PC-3 (cell line): ENCODE measurements around the gene SYT6. TPM values are rescaled to one million over a fixed set of nuclear protein-coding genes. Genes with fewer than 3 reads are reported as not detected.

ENCODE experiments used
- ATAC-seq: fragments of 200-7000 bp; cut with Tn5 transposase; 2 replicates; pipeline ENCODE4 v1.9.1; 2020; ENCODE audit warnings: mild to moderate bottlenecking, moderate library complexity
- BruUV-seq: library from RNA; stranded (reverse); fragments of 400-500 nt; replicated peaks from 2 replicates; lab custom pipeline; 2021; lab: Mats Ljungman, UMichigan
- CTCF ChIA-PET: fragments of 300-600 bp; sonication (Branson Sonifier 250); formaldehyde crosslinking; loops from one replicate; lab custom pipeline; 2022; ENCODE audit warnings: antibody characterized with exemption; lab: Charles Lee
- POLR2A ChIA-PET: fragments of 300-600 bp; sonication (Branson Sonifier 250); formaldehyde crosslinking; loops from one replicate; lab custom pipeline; 2022; ENCODE audit warnings: antibody characterized with exemption; ENCODE audit not compliant: unreplicated experiment; lab: Charles Lee
- DNase-seq: peaks from one replicate; pipeline ENCODE4 v3.0.0-alpha.2; 2015
- H2AFZ ChIP-seq: fragments of 300-600 bp; sonication (generic); 2 replicates; pipeline ENCODE4 v1.6.0; 2016; ENCODE audit warnings: antibody characterized with exemption, low read length
- H3F3A ChIP-seq: fragments of 300-600 bp; sonication (generic); one replicate; pipeline ENCODE4 v1.6.0; 2017; ENCODE audit warnings: antibody characterized with exemption, low read length, control low read depth, mild to moderate bottlenecking; ENCODE audit not compliant: unreplicated experiment
- H3K27ac ChIP-seq: fragments of 300-600 bp; sonication (generic); 2 replicates; pipeline ENCODE4 v1.5.1; 2016; ENCODE audit warnings: mild to moderate bottlenecking, low read length
- H3K27me3 ChIP-seq: fragments of 300-600 bp; sonication (generic); 2 replicates; pipeline ENCODE4 v1.6.1; 2016; ENCODE audit warnings: low read length, mixed read lengths
- H3K36me3 ChIP-seq: fragments of 300-600 bp; sonication (generic); 2 replicates; pipeline ENCODE4 v1.6.1; 2016; ENCODE audit warnings: low read depth, mixed run types, low read length, mixed read lengths
- H3K4me1 ChIP-seq: fragments of 300-600 bp; sonication (generic); 2 replicates; pipeline ENCODE4 v1.5.1; 2016; ENCODE audit warnings: low read length; ENCODE audit not compliant: insufficient read depth
- H3K4me2 ChIP-seq: fragments of 300-600 bp; sonication (generic); 2 replicates; pipeline ENCODE4 v1.6.0; 2016; ENCODE audit warnings: low read length
- H3K4me3 ChIP-seq: fragments of 300-600 bp; sonication (generic); 2 replicates; pipeline ENCODE4 v1.5.1; 2016; ENCODE audit warnings: mild to moderate bottlenecking, low read length, mixed read lengths
- H3K79me2 ChIP-seq: fragments of 300-600 bp; sonication (generic); 2 replicates; pipeline ENCODE4 v1.6.1; 2017; ENCODE audit warnings: low read length, mixed read lengths
- H3K9ac ChIP-seq: fragments of 300-600 bp; sonication (generic); 2 replicates; pipeline ENCODE4 v1.6.0; 2016; ENCODE audit warnings: mild to moderate bottlenecking, low read length
- H3K9me2 ChIP-seq: fragments of 300-600 bp; sonication (generic); replicated peaks from 2 replicates; pipeline ENCODE4 v1.6.1; 2016; ENCODE audit warnings: mixed run types, low read length, mixed read lengths
- H3K9me3 ChIP-seq: fragments of 300-600 bp; sonication (generic); 2 replicates; pipeline ENCODE4 v1.6.1; 2016; ENCODE audit warnings: low read length, mixed read lengths
- H4K20me1 ChIP-seq: fragments of 300-600 bp; sonication (generic); 2 replicates; pipeline ENCODE4 v1.6.1; 2016; ENCODE audit warnings: low read length, mixed read lengths
- EZH2 ChIP-seq: fragments of 300-600 bp; sonication (generic); IDR thresholded peaks from one replicate; pipeline ENCODE4 v1.6.1; 2017; ENCODE audit warnings: antibody characterized with exemption, mild to moderate bottlenecking, low read length; ENCODE audit not compliant: unreplicated experiment
- EZH2phosphoT487 ChIP-seq: fragments of 300-600 bp; sonication (generic); IDR thresholded peaks from 2 replicates; pipeline ENCODE4 v1.6.1; 2018; ENCODE audit warnings: mild to moderate bottlenecking, antibody characterized with exemption, low read length, borderline replicate concordance
- intact Hi-C: fragments of 100-400 bp; cut with micrococcal nuclease; formaldehyde crosslinking; loops from 2 replicates; pipeline ENCODE4 v1.9.0; 2023
- total RNA-seq: library from RNA; depleted of rRNA; stranded (reverse); fragments of >200 nt; gene quantifications from 2 replicates; pipeline ENCODE4 v1.2.3, GENCODE V29; 2014
- TF ChIP-seq, protein P1 (sequence below): fragments of 300-600 bp; sonication (generic); conservative IDR thresholded peaks from 2 replicates; pipeline ENCODE4 v1.5.1; 2017; ENCODE audit warnings: antibody characterized with exemption, low read depth, mild to moderate bottlenecking, low read length

Gene SYT6
- total RNA-seq, 1 experiment from 2014 or later, result not detected

DNA sequence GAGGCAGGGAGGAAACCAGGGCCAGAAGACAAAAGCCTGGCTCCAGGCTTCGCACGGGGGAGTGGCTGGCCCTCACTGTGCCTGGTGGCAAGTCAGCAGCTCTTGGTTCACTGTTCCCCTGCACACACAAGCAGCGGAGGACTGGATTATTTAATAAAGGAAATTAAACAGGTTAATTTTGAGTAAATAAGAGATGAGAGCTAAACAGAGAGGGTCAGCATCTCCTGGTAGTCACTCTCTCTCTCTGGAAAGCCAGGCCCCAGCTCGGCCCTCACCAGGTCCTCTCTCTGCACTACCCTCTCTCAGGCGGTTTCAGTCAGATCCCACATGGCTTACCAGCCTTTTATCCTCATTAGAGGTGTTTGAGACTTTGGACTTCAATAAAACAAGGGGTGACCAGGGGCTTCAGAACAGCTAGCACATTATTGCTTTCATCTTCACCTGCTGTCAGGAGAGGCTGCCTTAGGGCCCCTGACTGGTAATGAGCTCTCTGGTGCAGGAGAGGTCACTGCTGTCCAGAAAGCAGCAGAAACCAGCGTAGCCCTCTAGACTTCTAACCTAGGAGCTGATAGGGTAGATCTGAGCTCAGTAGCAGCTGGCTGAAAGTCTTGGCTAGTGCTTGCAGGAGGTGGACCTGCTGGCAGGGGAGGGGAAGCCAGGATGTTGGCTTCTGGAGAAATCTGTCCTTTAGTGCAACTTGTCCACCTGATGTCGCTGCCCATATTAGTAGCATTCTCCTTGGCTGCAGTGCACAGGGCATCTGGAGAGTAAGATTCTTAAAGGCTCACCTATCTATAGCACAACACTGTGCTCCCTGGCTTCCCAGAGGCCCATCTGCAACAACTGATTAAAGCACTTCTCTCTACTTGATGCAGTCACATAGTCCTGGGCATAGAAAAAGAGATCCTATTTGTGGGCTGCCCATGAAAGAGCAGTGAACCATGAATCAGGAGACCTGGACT is 45.9 kb downstream of the SYT6 start:
- CTCF ChIA-PET, result interaction anchor here (0.6 to 1.1 kb wide), 2 partner anchors 74 to 175 kb away, joined by 3 read pairs; no protein-coding TSS in a partner anchor
- H3K4me3 ChIP-seq, result no peak overlapping the region
- TF ChIP-seq, protein P1, sequence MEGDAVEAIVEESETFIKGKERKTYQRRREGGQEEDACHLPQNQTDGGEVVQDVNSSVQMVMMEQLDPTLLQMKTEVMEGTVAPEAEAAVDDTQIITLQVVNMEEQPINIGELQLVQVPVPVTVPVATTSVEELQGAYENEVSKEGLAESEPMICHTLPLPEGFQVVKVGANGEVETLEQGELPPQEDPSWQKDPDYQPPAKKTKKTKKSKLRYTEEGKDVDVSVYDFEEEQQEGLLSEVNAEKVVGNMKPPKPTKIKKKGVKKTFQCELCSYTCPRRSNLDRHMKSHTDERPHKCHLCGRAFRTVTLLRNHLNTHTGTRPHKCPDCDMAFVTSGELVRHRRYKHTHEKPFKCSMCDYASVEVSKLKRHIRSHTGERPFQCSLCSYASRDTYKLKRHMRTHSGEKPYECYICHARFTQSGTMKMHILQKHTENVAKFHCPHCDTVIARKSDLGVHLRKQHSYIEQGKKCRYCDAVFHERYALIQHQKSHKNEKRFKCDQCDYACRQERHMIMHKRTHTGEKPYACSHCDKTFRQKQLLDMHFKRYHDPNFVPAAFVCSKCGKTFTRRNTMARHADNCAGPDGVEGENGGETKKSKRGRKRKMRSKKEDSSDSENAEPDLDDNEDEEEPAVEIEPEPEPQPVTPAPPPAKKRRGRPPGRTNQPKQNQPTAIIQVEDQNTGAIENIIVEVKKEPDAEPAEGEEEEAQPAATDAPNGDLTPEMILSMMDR, result 0 out of 2 replicates have a peak, but pooled peaks have one; percentile 10
- no peak for TF ChIP-seq EZH2phosphoT487
- no peak for TF ChIP-seq EZH2
- H3K9me3 ChIP-seq, result no peaks in the 10 kb centered on the region
- H3K27ac ChIP-seq, result no peak overlapping the region
- H3K9ac ChIP-seq, result no peak overlapping the region
- no peaks in the 10 kb centered on the region for H3K9me2 ChIP-seq
- POLR2A ChIA-PET, result no interaction called here
- no peak overlapping the region for H3K4me2 ChIP-seq
- H3K36me3 ChIP-seq, result no peaks in the 10 kb centered on the region
- intact Hi-C loops, result no loop called here
- DNase-seq (no peak), ATAC-seq (peak; percentile 15; the same call in 1 of the 2 replicates)
- no peaks in the 10 kb centered on the region; the same call in 1 of the 2 replicates for H3K4me1 ChIP-seq
- H4K20me1 ChIP-seq, result no peaks in the 10 kb centered on the region
- no peak overlapping the region for H2AFZ ChIP-seq
- H3K27me3 ChIP-seq, result no peaks in the 10 kb centered on the region
- no peaks in the 10 kb centered on the region for H3K79me2 ChIP-seq
- BruUV-seq, result no TSS peak
- H3F3A ChIP-seq, result no peaks in the 10 kb centered on the region

DNA sequence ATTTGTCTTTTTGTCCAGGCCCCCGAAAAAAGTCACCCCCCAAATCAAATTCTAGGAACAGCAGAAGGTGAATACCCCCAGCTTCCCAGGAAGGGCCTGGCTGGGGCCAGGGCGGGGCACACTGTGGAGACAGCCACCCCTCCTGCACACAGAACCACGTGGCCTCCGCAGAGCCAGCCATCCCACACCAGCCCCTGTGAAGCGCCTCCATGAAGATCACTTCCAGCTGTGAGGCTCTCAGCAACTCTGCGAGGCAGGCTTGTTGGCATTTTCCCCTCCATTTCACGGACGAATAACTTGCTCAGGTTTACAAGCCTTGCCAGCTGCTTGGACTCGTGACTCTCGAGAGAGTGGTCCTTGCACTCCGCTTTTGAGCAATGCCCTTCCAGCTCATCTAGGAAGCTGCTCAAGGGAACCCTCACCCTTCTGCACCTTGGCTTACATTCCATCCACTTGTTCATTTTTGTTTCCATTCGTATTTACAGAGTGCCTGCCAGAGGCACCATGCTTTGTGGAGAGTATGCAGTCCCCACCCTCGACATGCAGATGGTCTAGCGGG is 48.2 kb downstream of the SYT6 start:
- DNase-seq (no peak), ATAC-seq (no peak)
- H3K9me2 ChIP-seq, result no peaks in the 10 kb centered on the region
- CTCF ChIA-PET, result interaction anchor here (0.7 kb wide), 1 partner anchor 109 kb away, joined by 8 read pairs; no protein-coding TSS in a partner anchor
- no peak overlapping the region for H3K9ac ChIP-seq
- intact Hi-C loops, result no loop called here
- H4K20me1 ChIP-seq, result no peaks in the 10 kb centered on the region
- POLR2A ChIA-PET, result no interaction called here
- H3K4me2 ChIP-seq, result no peak overlapping the region
- H3K79me2 ChIP-seq, result no peaks in the 10 kb centered on the region
- TF ChIP-seq EZH2phosphoT487 (no peak), EZH2 (no peak)
- TF ChIP-seq, protein P1, result no peak
- H3K27me3 ChIP-seq, result no peaks in the 10 kb centered on the region
- no peaks in the 10 kb centered on the region for H3F3A ChIP-seq
- H3K4me3 ChIP-seq, result no peak overlapping the region
- no peak overlapping the region for H2AFZ ChIP-seq
- no peaks in the 10 kb centered on the region for H3K36me3 ChIP-seq
- no peak overlapping the region for H3K27ac ChIP-seq
- BruUV-seq, result no TSS peak
- no peaks in the 10 kb centered on the region for H3K4me1 ChIP-seq
- no peaks in the 10 kb centered on the region for H3K9me3 ChIP-seq
